ENCODE data around the gene PRSS53. TPM values are rescaled to one million over a fixed set of nuclear protein-coding genes. Genes with fewer than 3 reads are reported as not detected.

PRSS53 gene
- total and polyA plus RNA-seq, 10 of the 15 experiments (the other 5 are each of a cell fraction or from before 2014, with no cell fraction given), result 0.35 to 3.4 (median 0.88) TPM; not detected in 2

- no TSS peak for BruUV-seq (replicated peaks)
- POLR2A ChIA-PET, result no interaction called here
Measured at GRCh38 chr16:31080035-31080629, 8.6 kb downstream of the PRSS53 start.

More at GRCh38 chr16:31080035-31080629, 8.6 kb downstream of the PRSS53 start:
- H3K79me2 ChIP-seq (ENCODE audit: control insufficient read depth, insufficient read depth, low read length), result peaks cover 8% of the 10 kb centered on the region
- DNase-seq (ENCODE audit: low read depth, low spot score) (no peak), ATAC-seq (no peak), FAIRE-seq (no peak)
- H3K27me3 ChIP-seq (replicated peaks in 1 of 2; ENCODE audit: control insufficient read depth in 2 of 2, insufficient read depth in 2 of 2, low read length in 1 of 2), result no peaks in the 10 kb centered on the region
- ChIA-PET RAD21 (ENCODE audit: unreplicated experiment) (no interaction called here), SMC1A (ENCODE audit: uncharacterized antibody, unreplicated experiment) (no interaction called here), CTCF (no interaction called here)
- intact Hi-C loops (cut with micrococcal nuclease; ENCODE audit: unreplicated experiment), result no loop called here
- TF ChIP-seq BRCA1 (IDR thresholded peaks at IDR 0.05; ENCODE audit: low read depth, low read length), result no peak
- TF ChIP-seq NBN (IDR thresholded peaks at IDR 0.05), result no peak
- TF ChIP-seq TCF3 (IDR thresholded peaks at IDR 0.05; ENCODE audit: borderline replicate concordance, insufficient read depth, low read depth, low read length), result no peak
- no peak for TF ChIP-seq MXI1 (IDR thresholded peaks at IDR 0.05; ENCODE audit: low read depth, low read length)
- TF ChIP-seq PKNOX1 (IDR thresholded peaks at IDR 0.05), result no peak
- no peak for TF ChIP-seq SRF (IDR thresholded peaks at IDR 0.05; ENCODE audit: low read depth in 2 of 2, low read length in 2 of 2)
- TF ChIP-seq PRDM15 (CRISPR knock-in tag; IDR thresholded peaks at IDR 0.05), result no peak
- TF ChIP-seq ZBED1 (IDR thresholded peaks at IDR 0.05; ENCODE audit: borderline replicate concordance), result no peak
- TF ChIP-seq STAT1 (conservative IDR thresholded peaks at IDR 0.05), result no peak
- TF ChIP-seq SMARCA5 (IDR thresholded peaks at IDR 0.05), result no peak
- TF ChIP-seq MTA2 (IDR thresholded peaks at IDR 0.05; ENCODE audit: low read depth), result no peak
- TF ChIP-seq RELB (IDR thresholded peaks at IDR 0.05; ENCODE audit: low read depth), result no peak
- no peak overlapping the region for H2AFZ ChIP-seq (ENCODE audit: control insufficient read depth, low read depth, low read length)
- no peak overlapping the region for H3K4me2 ChIP-seq (ENCODE audit: control insufficient read depth, insufficient read depth)
- no peak overlapping the region for H3K4me3 ChIP-seq
- no peak overlapping the region for H3K27ac ChIP-seq (ENCODE audit: control insufficient read depth, insufficient read depth)
- in situ Hi-C loops (cut with MboI), result no loop called here
- H3K9me3 ChIP-seq (replicated peaks; ENCODE audit: control insufficient read depth, insufficient read depth, low read length), result no peaks in the 10 kb centered on the region
- no peaks in the 10 kb centered on the region; the same call in 1 of the 2 replicates for H4K20me1 ChIP-seq (ENCODE audit: control insufficient read depth, insufficient read depth)
- 97% methylated on average over 40 of the region's 40 CpGs for WGBS (ENCODE audit: insufficient coverage, insufficient replicate concordance, low lambda C conversion rate, missing lambda C conversion rate)
- H3K4me1 ChIP-seq (ENCODE audit: control insufficient read depth, insufficient read depth, low read length), result no peaks in the 10 kb centered on the region; the same call in 1 of the 2 replicates
- H3K9ac ChIP-seq (ENCODE audit: control insufficient read depth, insufficient read depth, low read length), result no peak overlapping the region
- peaks cover 8 to 14% of the 10 kb centered on the region in 2 experiments; a peak in 3 of 4 replicates for H3K36me3 ChIP-seq (ENCODE audit: control insufficient read depth in 2 of 2, insufficient read depth in 2 of 2, low read length in 1 of 2)

All from GM12878 (cell line).